H1 (cell line): ENCODE data around the gene STRADB. TPM values are rescaled to one million over a fixed set of nuclear protein-coding genes. Genes with fewer than 3 reads are reported as not detected.

Experiments used
- KDM5A ChIP-seq: fragments of 200-600 bp; IDR thresholded peaks from 2 replicates; pipeline ENCODE4 v1.7.1; 2012; ENCODE audit warnings: mild to moderate bottlenecking, low read length, inconsistent platforms, mixed read lengths
- NRF1 ChIP-seq: IDR thresholded peaks from 2 replicates; pipeline ENCODE4 v1.6.1; 2011; ENCODE audit warnings: mild to moderate bottlenecking, low read depth, low read length, improper control_type of control experiment
- RAD21 ChIP-seq, 2 experiments: IDR thresholded peaks in 1 of 2; conservative IDR thresholded peaks in 1 of 2; 2 replicates each; pipeline ENCODE4 v1.6.1; 2011; ENCODE audit warnings: low read depth in 2 of 2, low read length in 2 of 2, improper control_type of control experiment in 1 of 2, inconsistent platforms in 1 of 2, mild to moderate bottlenecking in 1 of 2, moderate library complexity in 1 of 2
- polyA plus RNA-seq, 7 experiments: library from polyadenylated mRNA; depleted of rRNA in 3 of 7; stranded (reverse) in 5 of 7; unstranded in 2 of 7; fragments of >200 nt in 5 of 7; fragments of 200-250 nt in 2 of 7; gene quantifications; 1 replicate in 5 of 7; 2 replicates in 1 of 7; 4 replicates in 1 of 7; pipeline versions ENCODE4 v1.2.1 to v1.2.3, GENCODE V29; 2011 to 2013; ENCODE audit warnings: missing spikeins in 2 of 7, mixed read lengths in 2 of 7
- total RNA-seq: library from RNA; stranded (reverse); fragmentation: NEBNext Ultra II Directional; extraction: Animal tissue kit (Norgen Biotek cat#: 25700); gene quantifications from 2 replicates; pipeline ENCODE4 v1.2.1, GENCODE V29; 2021

STRADB gene
- total and polyA plus RNA-seq, 2 of the 8 experiments (the other 6 are each of a cell fraction or from before 2014, with no cell fraction given): 20.9 to 34.9 TPM

DNA sequence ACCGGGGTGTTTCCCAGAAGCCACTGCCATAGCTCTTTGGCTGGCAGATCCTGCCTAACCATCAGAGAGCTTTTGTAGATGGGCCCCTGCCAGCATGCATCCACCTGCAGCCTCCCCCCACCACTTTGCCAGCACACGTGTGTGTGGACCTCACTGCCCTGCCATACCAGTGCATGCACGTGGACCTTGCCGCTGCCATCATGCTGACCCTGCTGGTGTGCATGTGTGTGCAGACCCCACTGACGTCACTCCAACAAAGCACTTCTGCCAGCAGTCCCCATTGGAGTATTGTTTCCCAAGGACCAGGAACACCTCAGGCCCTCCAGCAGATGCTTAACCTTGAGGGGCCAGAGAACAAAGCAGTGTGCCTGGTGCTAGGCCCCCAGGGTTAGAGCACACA, 71.4 kb downstream of the STRADB start (continued):
- TF ChIP-seq RAD21 (IDR thresholded peaks at IDR 0.05 in 1 of 2, conservative IDR thresholded peaks at IDR 0.05 in 1 of 2; ENCODE audit: low read depth in 2 of 2, low read length in 2 of 2) (no peak), NRF1 (no peak), KDM5A (no peak)
